Neural progenitor cell (in vitro differentiated cells): ENCODE results near the gene HM13. TPM values are rescaled to one million over a fixed set of nuclear protein-coding genes. Genes with fewer than 3 reads are reported as not detected.

Experiments used
- DNase-seq: peaks from one replicate; pipeline ENCODE4 v3.0.0-alpha.2; 2016; ENCODE audit warnings: low spot score
- H2AFZ ChIP-seq: fragments of 200-600 bp; sonication (generic); replicated peaks from 2 replicates; pipeline ENCODE4 v1.6.1; 2016; ENCODE audit warnings: antibody characterized with exemption
- H3F3A ChIP-seq: fragments of 200-600 bp; sonication (generic); 2 replicates; pipeline ENCODE4 v1.6.1; 2016; ENCODE audit warnings: antibody characterized with exemption, low read depth
- H3K27ac ChIP-seq: fragments of 200-600 bp; sonication (generic); 2 replicates; pipeline ENCODE4 v1.5.1; 2016; ENCODE audit warnings: mild to moderate bottlenecking
- H3K27me3 ChIP-seq: fragments of 200-600 bp; sonication (generic); 2 replicates; pipeline ENCODE4 v1.6.1; 2016; ENCODE audit warnings: mild to moderate bottlenecking, moderate library complexity
- H3K36me3 ChIP-seq: fragments of 200-600 bp; sonication (generic); 2 replicates; pipeline ENCODE4 v1.5.1; 2016
- H3K4me1 ChIP-seq: fragments of 200-600 bp; sonication (generic); 2 replicates; pipeline ENCODE4 v1.6.1; 2016; ENCODE audit warnings: mixed run types
- H3K4me2 ChIP-seq: fragments of 200-600 bp; sonication (generic); 2 replicates; pipeline ENCODE4 v1.6.1; 2016
- H3K4me3 ChIP-seq: fragments of 200-600 bp; sonication (generic); 2 replicates; pipeline ENCODE4 v1.5.1; 2016
- H3K79me2 ChIP-seq: fragments of 200-600 bp; sonication (generic); 2 replicates; pipeline ENCODE4 v1.6.1; 2016; ENCODE audit warnings: low read depth
- H3K9ac ChIP-seq: fragments of 200-600 bp; sonication (generic); 2 replicates; pipeline ENCODE4 v1.6.1; 2016
- H3K9me3 ChIP-seq: fragments of 200-600 bp; sonication (generic); 2 replicates; pipeline ENCODE4 v1.5.1; 2016; ENCODE audit warnings: low read depth
- H4K20me1 ChIP-seq: fragments of 200-600 bp; sonication (generic); 2 replicates; pipeline ENCODE4 v1.6.1; 2016; ENCODE audit warnings: low read depth
- H3K27ac Mint-ChIP-seq: 3 replicates; pipeline ENCODE4 v1.8.0; 2021; ENCODE audit warnings: mixed read lengths
- H3K27me3 Mint-ChIP-seq: 2 replicates; pipeline ENCODE4 v1.8.0; 2022; ENCODE audit warnings: low read depth, mild to moderate bottlenecking, inconsistent platforms, moderate library complexity, mixed read lengths; ENCODE audit not compliant: insufficient read depth
- H3K36me3 Mint-ChIP-seq: 3 replicates; pipeline ENCODE4 v1.8.0; 2021; ENCODE audit warnings: mixed read lengths
- H3K4me1 Mint-ChIP-seq: 3 replicates; pipeline ENCODE4 v1.8.0; 2021; ENCODE audit warnings: mixed read lengths
- H3K4me3 Mint-ChIP-seq: 3 replicates; pipeline ENCODE4 v1.8.0; 2021; ENCODE audit warnings: mild to moderate bottlenecking, moderate library complexity, mixed read lengths
- H3K9me3 Mint-ChIP-seq: 3 replicates; pipeline ENCODE4 v1.8.0; 2020; ENCODE audit warnings: mixed read lengths
- CTCF ChIP-seq: fragments of 200-600 bp; sonication (generic); IDR thresholded peaks from 2 replicates; pipeline ENCODE4 v1.5.1; 2017; ENCODE audit warnings: antibody characterized with exemption, mild to moderate bottlenecking
- EZH2 ChIP-seq: fragments of 200-600 bp; sonication (generic); IDR thresholded peaks from 2 replicates; pipeline ENCODE4 v1.6.1; 2017; ENCODE audit warnings: antibody characterized with exemption, mild to moderate bottlenecking, moderate library complexity
- EZH2phosphoT487 ChIP-seq: fragments of 200-600 bp; sonication (generic); IDR thresholded peaks from 2 replicates; pipeline ENCODE4 v1.6.1; 2017; ENCODE audit warnings: antibody characterized with exemption
- total RNA-seq: library from RNA; depleted of rRNA; stranded (reverse); fragments of >200 nt; gene quantifications from 2 replicates; pipeline ENCODE4 v1.2.3, GENCODE V29; 2015; ENCODE audit warnings: low replicate concordance

HM13 gene
- total RNA-seq, 1 donor from 2014 or later, result 46.2 TPM

DNA sequence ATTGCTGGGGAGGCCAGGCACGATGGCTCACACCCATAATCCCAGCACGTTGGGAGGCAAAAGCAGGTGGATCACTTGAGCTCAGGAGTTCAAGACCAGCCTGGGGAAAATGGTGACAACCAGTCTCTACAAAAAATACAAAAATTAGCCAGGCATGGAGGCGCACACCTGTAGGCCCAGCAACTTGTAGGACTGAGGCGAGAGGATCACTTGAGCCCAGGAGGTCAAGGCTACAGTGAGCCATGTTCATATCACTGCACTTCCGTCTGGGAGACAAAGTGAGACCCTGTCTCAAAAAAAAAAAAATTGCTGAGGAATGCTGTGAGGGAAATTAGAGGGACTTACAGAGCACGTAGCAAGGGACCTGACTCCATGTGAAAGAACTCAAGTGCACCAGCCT, 50.0 kb downstream of the HM13 start:
- Mint-ChIP-seq H3K36me3 (peaks cover 15% of the 10 kb centered on the region), H3K27ac (no peak overlapping the region), H3K4me1 (peaks cover 15% of the 10 kb centered on the region)

GRCh38 chr20:31565699-31566318, 51.6 kb downstream of the HM13 start:
- no peaks in the 10 kb centered on the region for H3K36me3 ChIP-seq
- H3K4me1 ChIP-seq, result no peaks in the 10 kb centered on the region
- no peak overlapping the region for H3K27ac ChIP-seq
- Mint-ChIP-seq H3K27me3 (peaks cover 3% of the 10 kb centered on the region), H3K27ac (no peak overlapping the region), H3K4me1 (peaks cover 22% of the 10 kb centered on the region), H3K4me3 (no peak overlapping the region), H3K9me3 (no peaks in the 10 kb centered on the region), H3K36me3 (peaks cover 15% of the 10 kb centered on the region)
- no peaks in the 10 kb centered on the region for H3K27me3 ChIP-seq
- no peak overlapping the region for H3K9ac ChIP-seq
- H2AFZ ChIP-seq, result no peak overlapping the region
- no peaks in the 10 kb centered on the region for H3K79me2 ChIP-seq
- DNase-seq, result no peak
- no peaks in the 10 kb centered on the region for H3K9me3 ChIP-seq
- TF ChIP-seq EZH2phosphoT487 (no peak), CTCF (no peak), EZH2 (no peak)
- no peak overlapping the region for H3K4me3 ChIP-seq
- H4K20me1 ChIP-seq, result no peaks in the 10 kb centered on the region
- no peak overlapping the region for H3K4me2 ChIP-seq
- peaks cover 24% of the 10 kb centered on the region for H3F3A ChIP-seq

More for the DNA sequence above, 50.0 kb downstream of the HM13 start:
- Histone ChIP-seq H3K4me3 (no peak overlapping the region), H3K4me2 (no peak overlapping the region), H4K20me1 (no peaks in the 10 kb centered on the region), H3K27me3 (no peaks in the 10 kb centered on the region), H3K9me3 (no peaks in the 10 kb centered on the region), H3F3A (peaks cover 28% of the 10 kb centered on the region), H3K36me3 (no peaks in the 10 kb centered on the region), H2AFZ (no peak overlapping the region), H3K27ac (no peak overlapping the region), H3K79me2 (no peaks in the 10 kb centered on the region), H3K9ac (no peak overlapping the region), H3K4me1 (no peaks in the 10 kb centered on the region)
- H3K9me3 Mint-ChIP-seq, result no peaks in the 10 kb centered on the region
- peaks cover 3% of the 10 kb centered on the region for H3K27me3 Mint-ChIP-seq
- no peak for DNase-seq
- no peak overlapping the region for H3K4me3 Mint-ChIP-seq
- TF ChIP-seq EZH2phosphoT487 (no peak), EZH2 (no peak), CTCF (no peak)

DNA sequence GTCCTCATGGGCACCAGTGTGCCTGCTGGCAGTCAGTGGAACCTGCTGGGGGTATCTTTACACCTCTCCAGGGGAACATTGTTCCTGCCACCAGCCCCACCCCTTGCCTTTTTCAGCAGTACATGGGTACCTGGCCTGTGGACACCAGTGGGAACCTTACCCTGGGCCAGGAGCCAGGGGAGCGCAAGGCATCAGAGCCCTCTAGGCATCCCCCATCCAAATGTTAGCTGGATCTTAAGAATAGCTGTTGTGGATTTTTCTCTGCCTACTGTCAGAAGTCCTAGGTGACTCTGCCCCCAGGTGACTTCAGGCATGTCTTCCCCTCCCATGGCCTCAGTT, 52.0 kb downstream of the HM13 start:
- peaks cover 13% of the 10 kb centered on the region for H3K36me3 Mint-ChIP-seq
- H3K79me2 ChIP-seq, result no peaks in the 10 kb centered on the region
- no peak for DNase-seq
- H3K4me3 Mint-ChIP-seq, result no peak overlapping the region
- H3K9me3 Mint-ChIP-seq, result no peaks in the 10 kb centered on the region
- no peaks in the 10 kb centered on the region for H3K27me3 ChIP-seq
- no peak overlapping the region for H3K27ac Mint-ChIP-seq
- no peaks in the 10 kb centered on the region for H3K9me3 ChIP-seq
- H3K4me1 ChIP-seq, result no peaks in the 10 kb centered on the region
- TF ChIP-seq EZH2 (no peak), CTCF (no peak), EZH2phosphoT487 (no peak)
- H4K20me1 ChIP-seq, result no peaks in the 10 kb centered on the region
- H3K4me3 ChIP-seq, result no peak overlapping the region
- H3K4me2 ChIP-seq, result no peak overlapping the region
- no peak overlapping the region for H2AFZ ChIP-seq
- H3F3A ChIP-seq, result peaks cover 23% of the 10 kb centered on the region
- no peak overlapping the region for H3K27ac ChIP-seq
- no peaks in the 10 kb centered on the region for H3K36me3 ChIP-seq
- H3K9ac ChIP-seq, result no peak overlapping the region
- peaks cover 3% of the 10 kb centered on the region for H3K27me3 Mint-ChIP-seq
- H3K4me1 Mint-ChIP-seq, result peaks cover 24% of the 10 kb centered on the region
